AG04449 (cell line): Measurements from ENCODE around the gene MFRP.

Experiments used
- CTCF ChIA-PET: fragments of 350-600 bp; formaldehyde crosslinking; extraction: SDS; loops from one replicate; lab custom pipeline; 2021; ENCODE audit warnings: antibody characterized with exemption; lab: Yijun Ruan, JAX
- POLR2A ChIA-PET: fragments of 400-600, 350-600 bp; formaldehyde crosslinking; extraction: SDS; loops from one replicate; lab custom pipeline; 2020; ENCODE audit warnings: antibody characterized with exemption, inconsistent platforms; lab: Yijun Ruan, JAX
- DNase-seq: peaks from one replicate; pipeline ENCODE4 v3.0.0-alpha.2; 2010; ENCODE audit warnings: low read depth, low spot score
- H3K4me3 ChIP-seq: 2 replicates; pipeline ENCODE4 v1.5.1; 2011; ENCODE audit warnings: low read depth, mild to moderate bottlenecking, control low read depth, low read length
- TF ChIP-seq, protein P1 (sequence below): IDR thresholded peaks from one replicate; pipeline ENCODE4 v1.5.1; 2011; ENCODE audit warnings: mild to moderate bottlenecking, moderate library complexity, low read length, control low read depth, inconsistent platforms; ENCODE audit not compliant: insufficient read depth; ENCODE audit errors: missing control alignments

MFRP gene

GRCh38 chr11:119303227-119303718 lies 43.2 kb downstream of the MFRP start:
- H3K4me3 ChIP-seq: no peak overlapping the region
- TF ChIP-seq, protein P1, sequence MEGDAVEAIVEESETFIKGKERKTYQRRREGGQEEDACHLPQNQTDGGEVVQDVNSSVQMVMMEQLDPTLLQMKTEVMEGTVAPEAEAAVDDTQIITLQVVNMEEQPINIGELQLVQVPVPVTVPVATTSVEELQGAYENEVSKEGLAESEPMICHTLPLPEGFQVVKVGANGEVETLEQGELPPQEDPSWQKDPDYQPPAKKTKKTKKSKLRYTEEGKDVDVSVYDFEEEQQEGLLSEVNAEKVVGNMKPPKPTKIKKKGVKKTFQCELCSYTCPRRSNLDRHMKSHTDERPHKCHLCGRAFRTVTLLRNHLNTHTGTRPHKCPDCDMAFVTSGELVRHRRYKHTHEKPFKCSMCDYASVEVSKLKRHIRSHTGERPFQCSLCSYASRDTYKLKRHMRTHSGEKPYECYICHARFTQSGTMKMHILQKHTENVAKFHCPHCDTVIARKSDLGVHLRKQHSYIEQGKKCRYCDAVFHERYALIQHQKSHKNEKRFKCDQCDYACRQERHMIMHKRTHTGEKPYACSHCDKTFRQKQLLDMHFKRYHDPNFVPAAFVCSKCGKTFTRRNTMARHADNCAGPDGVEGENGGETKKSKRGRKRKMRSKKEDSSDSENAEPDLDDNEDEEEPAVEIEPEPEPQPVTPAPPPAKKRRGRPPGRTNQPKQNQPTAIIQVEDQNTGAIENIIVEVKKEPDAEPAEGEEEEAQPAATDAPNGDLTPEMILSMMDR: no peak
- ChIA-PET POLR2A (interaction anchor here (0.9 kb wide), 1 partner anchor 11 kb away, joined by 4 read pairs; no protein-coding TSS in a partner anchor), CTCF (interaction anchor here (1.4 to 14.7 kb wide), 5 partner anchors 16 to 171 kb away, joined by 4 to 150 read pairs (median 4); no protein-coding TSS in a partner anchor)
- no peak for DNase-seq

- no peak overlapping the region for H3K4me3 ChIP-seq
- CTCF ChIA-PET: interaction anchor here (0.8 to 2.0 kb wide), 12 partner anchors 8 to 233 kb away, joined by 3 to 13 read pairs (median 4); partner anchors contain the start of genes CBL and VPS11
- POLR2A ChIA-PET: no interaction called here
- TF ChIP-seq, protein P1: no peak
- DNase-seq: no peak
Measured at GRCh38 chr11:119300198-119300964, 46.1 kb downstream of the MFRP start.

DNA sequence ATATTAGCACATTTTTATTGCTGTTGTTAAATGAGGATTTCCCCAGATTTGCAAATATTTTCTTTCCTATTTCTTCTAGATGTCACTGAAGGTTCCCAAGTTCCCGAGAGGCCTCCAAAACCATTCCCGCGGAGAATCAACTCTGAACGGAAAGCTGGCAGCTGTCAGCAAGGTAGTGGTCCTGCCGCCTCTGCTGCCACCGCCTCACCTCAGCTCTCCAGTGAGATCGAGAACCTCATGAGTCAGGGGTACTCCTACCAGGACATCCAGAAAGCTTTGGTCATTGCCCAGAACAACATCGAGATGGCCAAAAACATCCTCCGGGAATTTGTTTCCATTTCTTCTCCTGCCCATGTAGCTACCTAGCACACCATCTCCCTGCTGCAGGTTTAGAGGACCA lies 47.1 kb downstream of the MFRP start:
- POLR2A ChIA-PET: no interaction called here
- CTCF ChIA-PET: interaction anchor here (1.0 to 2.0 kb wide), 6 partner anchors 16 to 197 kb away, joined by 3 to 13 read pairs (median 7); partner anchors contain the start of gene CBL
- no peak for DNase-seq
- TF ChIP-seq, protein P1: no peak
- no peak overlapping the region for H3K4me3 ChIP-seq

GRCh38 chr11:119298726-119299125 lies 47.8 kb downstream of the MFRP start:
- POLR2A ChIA-PET: no interaction called here

DNA sequence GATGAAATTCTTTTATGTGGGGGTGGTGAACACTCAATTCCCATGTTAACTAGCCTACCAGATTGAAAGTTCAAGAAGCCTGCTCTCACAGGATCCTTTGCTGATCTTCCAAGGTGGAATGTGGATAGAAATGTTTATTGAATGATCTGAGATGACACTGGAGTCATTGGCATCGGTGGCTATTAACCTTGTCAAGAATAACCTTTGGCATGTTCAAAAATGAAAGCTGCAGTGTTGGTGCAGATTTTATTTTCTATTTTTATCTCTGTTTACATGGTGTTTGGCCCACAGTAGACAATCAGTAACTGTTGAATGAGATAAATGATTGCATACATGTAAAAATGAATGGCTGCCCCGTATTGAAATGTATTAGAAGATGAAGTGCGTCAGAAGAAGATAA lies 48.6 kb downstream of the MFRP start:
- H3K4me3 ChIP-seq: no peak overlapping the region
- TF ChIP-seq, protein P1: no peak
- no peak for DNase-seq
- ChIA-PET CTCF (interaction anchor here (0.8 to 3.0 kb wide), 7 partner anchors 15 to 101 kb away, joined by 3 to 25 read pairs (median 3); partner anchors contain the start of genes CBL and MCAM), POLR2A (no interaction called here)

More at GRCh38 chr11:119298726-119299125, 47.8 kb downstream of the MFRP start:
- TF ChIP-seq, protein P1: no peak
- CTCF ChIA-PET: interaction anchor here (1.0 to 3.0 kb wide), 4 partner anchors 24 to 196 kb away, joined by 3 to 25 read pairs (median 6); no protein-coding TSS in a partner anchor
- H3K4me3 ChIP-seq: no peak overlapping the region
- no peak for DNase-seq

GRCh38 chr11:119295178-119295577 lies 51.3 kb downstream of the MFRP start:
- no peak for DNase-seq
- TF ChIP-seq, protein P1: no peak
- H3K4me3 ChIP-seq: no peak overlapping the region
- ChIA-PET CTCF (interaction anchor here (0.6 to 3.2 kb wide), 3 partner anchors 11 to 150 kb away, joined by 3 to 11 read pairs (median 3); no protein-coding TSS in a partner anchor), POLR2A (interaction anchor here (0.6 kb wide), 1 partner anchor 239 kb away, joined by 3 read pairs; the partner anchor contains the start of gene HYOU1)
